Peyer's patch (tissue), 4 donors: ENCODE results near the gene TPM4.
"Not testable (repeated sequence)": the region's sequence is repeated elsewhere in the genome, so short reads cannot be mapped to it uniquely, and the experiment has no call there.

ENCODE experiments used
- POLR2A ChIP-seq, 2 donors: fragments of 450-650 bp; IDR thresholded peaks; one replicate each; pipeline ENCODE4 v1.5.1; 2017; ENCODE audit warnings: antibody characterized with exemption in 2 of 2, mild to moderate bottlenecking in 2 of 2, moderate library complexity in 2 of 2
- TF ChIP-seq, protein P1 (sequence below), 6 experiments: fragments of 450-650 bp in 4 of 6; fragments of 200-600 bp in 2 of 6; sonication (generic) in 1 of 6; IDR thresholded peaks; one replicate each; pipeline ENCODE4 v1.5.1; 2017 to 2019; ENCODE audit warnings: antibody characterized with exemption in 6 of 6, mild to moderate bottlenecking in 3 of 6, moderate library complexity in 1 of 6

DNA sequence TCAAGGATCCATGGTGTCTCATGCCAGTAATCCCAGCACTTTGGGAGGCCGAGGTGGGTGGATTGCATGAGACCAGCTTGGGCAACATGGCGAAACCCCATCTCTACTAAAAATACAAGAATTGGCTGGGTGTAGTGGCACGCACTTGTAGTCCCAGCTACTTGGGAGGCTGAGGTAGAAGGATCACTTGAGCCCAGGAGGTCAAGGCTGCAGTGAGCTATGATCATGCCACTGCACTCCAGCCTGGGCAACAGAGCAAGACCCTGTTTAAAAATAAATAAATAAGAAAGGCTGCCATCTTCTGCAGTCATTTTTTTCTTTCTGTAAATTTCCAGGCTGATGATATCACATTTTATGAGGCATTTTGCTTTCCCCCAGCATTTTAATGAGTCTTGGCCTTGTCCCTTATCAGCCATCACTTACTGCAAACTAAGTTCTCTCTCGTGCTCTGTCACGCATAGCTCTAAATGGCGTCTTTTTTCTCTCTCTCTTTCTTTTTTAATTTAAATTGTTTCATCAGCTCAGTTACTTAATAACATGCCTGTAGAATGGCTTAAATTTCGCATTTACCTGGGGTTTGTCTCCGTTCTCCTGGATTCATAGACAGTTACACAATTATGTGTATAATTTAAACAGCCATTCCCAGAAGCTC lies 23.1 kb downstream of the TPM4 start:
- TF ChIP-seq, protein P1, sequence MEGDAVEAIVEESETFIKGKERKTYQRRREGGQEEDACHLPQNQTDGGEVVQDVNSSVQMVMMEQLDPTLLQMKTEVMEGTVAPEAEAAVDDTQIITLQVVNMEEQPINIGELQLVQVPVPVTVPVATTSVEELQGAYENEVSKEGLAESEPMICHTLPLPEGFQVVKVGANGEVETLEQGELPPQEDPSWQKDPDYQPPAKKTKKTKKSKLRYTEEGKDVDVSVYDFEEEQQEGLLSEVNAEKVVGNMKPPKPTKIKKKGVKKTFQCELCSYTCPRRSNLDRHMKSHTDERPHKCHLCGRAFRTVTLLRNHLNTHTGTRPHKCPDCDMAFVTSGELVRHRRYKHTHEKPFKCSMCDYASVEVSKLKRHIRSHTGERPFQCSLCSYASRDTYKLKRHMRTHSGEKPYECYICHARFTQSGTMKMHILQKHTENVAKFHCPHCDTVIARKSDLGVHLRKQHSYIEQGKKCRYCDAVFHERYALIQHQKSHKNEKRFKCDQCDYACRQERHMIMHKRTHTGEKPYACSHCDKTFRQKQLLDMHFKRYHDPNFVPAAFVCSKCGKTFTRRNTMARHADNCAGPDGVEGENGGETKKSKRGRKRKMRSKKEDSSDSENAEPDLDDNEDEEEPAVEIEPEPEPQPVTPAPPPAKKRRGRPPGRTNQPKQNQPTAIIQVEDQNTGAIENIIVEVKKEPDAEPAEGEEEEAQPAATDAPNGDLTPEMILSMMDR (IDR thresholded peaks at IDR 0.05), result not testable (repeated sequence)
- not testable (repeated sequence) for TF ChIP-seq POLR2A (IDR thresholded peaks at IDR 0.05)
